ENCODE data around the gene HOXA13. TPM values are rescaled to one million over a fixed set of nuclear protein-coding genes. Genes with fewer than 3 reads are reported as not detected.
A peak's percentile ranks its signal among the peaks of the same experiment; 100 is the strongest.

The HOXA13 gene
- total and polyA plus RNA-seq, 8 donors: not detected

DNA sequence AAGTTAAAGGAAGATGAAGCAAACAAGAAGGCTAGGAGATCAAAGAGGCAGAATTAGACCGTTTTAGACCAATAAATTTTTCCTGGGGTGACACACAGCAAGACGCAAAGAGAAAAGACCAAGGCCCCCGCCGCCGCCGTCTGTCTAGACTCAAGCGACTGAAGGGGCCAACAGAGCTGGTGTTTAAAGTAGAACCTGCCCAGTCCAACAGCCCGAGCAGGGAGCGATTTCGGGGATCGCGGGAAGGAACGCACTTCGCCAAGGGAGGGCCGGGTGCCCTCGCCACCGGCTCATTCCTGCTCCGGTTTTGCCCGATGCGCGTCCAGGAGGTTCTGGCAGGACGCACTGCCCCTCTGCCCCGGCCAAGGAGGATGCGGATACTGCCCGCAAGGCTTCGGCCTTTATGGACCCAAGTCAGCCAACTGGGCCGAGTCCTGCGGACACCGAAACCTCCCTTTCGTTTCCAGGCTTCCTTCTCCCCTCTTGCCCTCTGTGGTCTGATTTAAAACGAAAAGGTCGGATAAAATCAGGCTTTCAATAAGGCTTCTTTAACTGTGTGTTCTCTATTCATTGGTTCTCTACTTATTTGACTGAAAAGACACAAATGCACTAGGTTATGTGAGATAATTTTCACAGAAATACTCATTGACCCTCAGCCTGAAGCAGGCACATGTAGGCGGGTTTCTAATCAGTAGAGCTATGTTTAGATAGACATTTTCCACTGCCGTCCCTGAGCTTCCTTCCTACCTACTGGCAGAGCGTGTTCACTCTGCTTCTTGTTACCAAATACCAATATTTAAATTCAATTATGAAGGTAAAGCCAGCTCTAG, 41.2 kb downstream of the HOXA13 start:
- DNase-seq: peak in 2 of 4 donors; percentile 28 to 70

GRCh38 chr7:27157702-27158431, 42.0 kb downstream of the HOXA13 start:
- intact Hi-C loops (cut with DNase I): no loop called here

More for the DNA sequence above, 41.2 kb downstream of the HOXA13 start:
- Histone ChIP-seq H3K4me1 (peaks cover 5 to 40% of the 10 kb centered on the region in 2 donors), H3K36me3 (no peaks in the 10 kb centered on the region), H3K27me3 (peaks cover 76 to 100% of the 10 kb centered on the region in 2 donors), H3K9me3 (no peaks in the 10 kb centered on the region), H3K4me3 (no peak overlapping the region), H3K27ac (no peak overlapping the region)
- ATAC-seq: no peak
- TF ChIP-seq, protein P1, sequence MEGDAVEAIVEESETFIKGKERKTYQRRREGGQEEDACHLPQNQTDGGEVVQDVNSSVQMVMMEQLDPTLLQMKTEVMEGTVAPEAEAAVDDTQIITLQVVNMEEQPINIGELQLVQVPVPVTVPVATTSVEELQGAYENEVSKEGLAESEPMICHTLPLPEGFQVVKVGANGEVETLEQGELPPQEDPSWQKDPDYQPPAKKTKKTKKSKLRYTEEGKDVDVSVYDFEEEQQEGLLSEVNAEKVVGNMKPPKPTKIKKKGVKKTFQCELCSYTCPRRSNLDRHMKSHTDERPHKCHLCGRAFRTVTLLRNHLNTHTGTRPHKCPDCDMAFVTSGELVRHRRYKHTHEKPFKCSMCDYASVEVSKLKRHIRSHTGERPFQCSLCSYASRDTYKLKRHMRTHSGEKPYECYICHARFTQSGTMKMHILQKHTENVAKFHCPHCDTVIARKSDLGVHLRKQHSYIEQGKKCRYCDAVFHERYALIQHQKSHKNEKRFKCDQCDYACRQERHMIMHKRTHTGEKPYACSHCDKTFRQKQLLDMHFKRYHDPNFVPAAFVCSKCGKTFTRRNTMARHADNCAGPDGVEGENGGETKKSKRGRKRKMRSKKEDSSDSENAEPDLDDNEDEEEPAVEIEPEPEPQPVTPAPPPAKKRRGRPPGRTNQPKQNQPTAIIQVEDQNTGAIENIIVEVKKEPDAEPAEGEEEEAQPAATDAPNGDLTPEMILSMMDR (IDR thresholded peaks at IDR 0.05): no peak
- intact Hi-C loops (cut with DNase I): no loop called here

DNA sequence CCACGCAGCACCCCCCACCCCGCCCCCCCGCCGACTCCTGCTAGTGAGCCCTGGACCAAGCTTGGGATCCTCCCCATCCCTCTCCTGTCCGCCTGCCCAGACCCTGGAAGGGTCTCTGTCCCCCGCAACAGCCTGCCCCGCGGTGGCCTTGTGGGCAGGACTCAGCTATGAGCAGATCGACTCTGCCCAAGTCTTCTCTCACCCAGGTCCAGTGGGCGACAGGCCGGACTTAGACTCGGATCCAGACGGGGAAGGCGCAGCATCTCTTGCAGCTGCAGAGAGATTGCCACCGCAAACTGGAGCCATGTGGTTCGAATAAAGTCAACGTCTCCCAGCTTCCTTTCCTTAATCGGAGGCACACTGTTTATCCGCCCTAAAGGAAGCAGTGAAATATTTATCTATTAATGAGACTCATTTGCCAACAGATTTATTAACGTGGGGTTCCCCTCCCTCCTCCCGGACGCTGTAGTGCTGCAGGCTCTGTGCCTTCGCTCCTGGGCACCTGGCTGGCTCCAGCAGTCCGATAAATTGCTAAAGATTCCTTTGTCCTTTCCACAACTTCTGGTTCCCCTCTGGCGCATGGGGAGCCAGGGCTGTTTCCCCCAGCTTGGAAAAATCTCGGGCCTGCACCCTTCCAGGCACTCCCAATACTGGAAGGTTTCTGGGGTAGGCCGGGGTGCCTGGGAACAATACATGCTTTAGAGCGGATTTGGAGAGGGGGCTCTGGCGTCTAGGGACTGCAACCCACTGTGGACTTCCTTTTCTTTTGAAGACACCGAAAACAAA, 42.8 kb downstream of the HOXA13 start:
- H3K4me3 ChIP-seq: peak overlapping the region; percentile 46 to 52
- H3K9me3 ChIP-seq: no peaks in the 10 kb centered on the region
- TF ChIP-seq, protein P1 (IDR thresholded peaks at IDR 0.05): no peak
- H3K36me3 ChIP-seq: no peaks in the 10 kb centered on the region
- ATAC-seq (no peak), DNase-seq (peak in 2 of 4 donors; percentile 31 to 47)
- peaks cover 86 to 100% of the 10 kb centered on the region in 2 donors for H3K27me3 ChIP-seq
- peaks cover 5 to 34% of the 10 kb centered on the region in 2 donors for H3K4me1 ChIP-seq
- intact Hi-C loops (cut with DNase I): no loop called here
- H3K27ac ChIP-seq: peak overlapping the region in 1 of 2 donors; percentile 75

More at GRCh38 chr7:27157702-27158431, 42.0 kb downstream of the HOXA13 start:
- Histone ChIP-seq H3K36me3 (no peaks in the 10 kb centered on the region), H3K27me3 (peaks cover 79 to 100% of the 10 kb centered on the region in 2 donors), H3K4me1 (peaks cover 5 to 33% of the 10 kb centered on the region in 2 donors), H3K27ac (no peak overlapping the region), H3K4me3 (no peak overlapping the region), H3K9me3 (no peaks in the 10 kb centered on the region)
- ATAC-seq: no peak
- TF ChIP-seq, protein P1 (IDR thresholded peaks at IDR 0.05): no peak
- peak in 2 of 4 donors; percentile 27 to 44 for DNase-seq

GRCh38 chr7:27156508-27156898, 43.4 kb downstream of the HOXA13 start, which contains the start of gene HOXA7:
Gene HOXA7, minus strand, starts transcription at chr7:27156675. Its CDS starts 130 bp downstream, at chr7:27156545.
- H3K36me3 ChIP-seq: no peaks in the 10 kb centered on the region
- TF ChIP-seq, protein P1 (IDR thresholded peaks at IDR 0.05): no peak
- H3K4me3 ChIP-seq: peak within 1 kb of the TSS; percentile 46 to 52
- DNase-seq (peak in 3 of 4 donors; percentile 63 to 88 (median 72)), ATAC-seq (peak; percentile 20)
- H3K27me3 ChIP-seq: peaks cover 88 to 100% of the 10 kb centered on the region in 2 donors
- intact Hi-C loops (cut with DNase I): no loop called here
- peak within 1 kb of the TSS; percentile 58 to 75 for H3K27ac ChIP-seq
- peaks cover 5 to 35% of the 10 kb centered on the region in 2 donors for H3K4me1 ChIP-seq
- H3K9me3 ChIP-seq: no peaks in the 10 kb centered on the region

Measured in left lung (tissue), 10 donors.